PC-9 (cell line): ENCODE measurements around the gene GABRB1.

Experiments
- CTCF ChIP-seq: fragments of 200-600 bp; sonication (generic); conservative IDR thresholded peaks from 2 replicates; pipeline ENCODE4 v1.6.1; 2017; ENCODE audit warnings: mixed run types, antibody characterized with exemption, mild to moderate bottlenecking, moderate library complexity
- EZH2 ChIP-seq: fragments of 200-600 bp; sonication (generic); IDR thresholded peaks from 2 replicates; pipeline ENCODE4 v1.8.0; 2017; ENCODE audit warnings: antibody characterized with exemption, low read depth

GRCh38 chr4:47442980-47443379 lies 411.6 kb downstream of the GABRB1 start:
- TF ChIP-seq CTCF (no peak), EZH2 (no peak)
